HCT116 (cell line): ENCODE data around the gene TNFAIP3. TPM values are rescaled to one million over a fixed set of nuclear protein-coding genes. Genes with fewer than 3 reads are reported as not detected.

Experiments
- ATAC-seq: fragments of 200-7000 bp; cut with Tn5 transposase; 2 replicates; pipeline ENCODE4 v1.9.1; 2020; ENCODE audit warnings: mild to moderate bottlenecking, moderate library complexity
- BruUV-seq: library from RNA; stranded (reverse); fragments of 400-500 nt; replicated peaks from 2 replicates; lab custom pipeline; 2021; lab: Mats Ljungman, UMichigan
- CTCF ChIA-PET: fragments of 300-600 bp; sonication (Branson Sonifier 250); formaldehyde crosslinking; loops from one replicate; lab custom pipeline; 2021; ENCODE audit warnings: antibody characterized with exemption; lab: Charles Lee
- POLR2A ChIA-PET: fragments of 300-600, 350-600 bp; sonication (Branson Sonifier 250); formaldehyde crosslinking; loops from one replicate; lab custom pipeline; 2021; ENCODE audit warnings: antibody characterized with exemption; lab: Charles Lee
- RAD21 ChIA-PET, 2 experiments: fragments of 300-600 bp; sonication (Branson Sonifier 250); formaldehyde crosslinking; loops; one replicate each; lab custom pipeline; 2023; ENCODE audit warnings: low total read pairs in 2 of 2; ENCODE audit not compliant: uncharacterized antibody in 2 of 2, unreplicated experiment in 2 of 2, low non-redundant PET in 1 of 2; lab: Charles Lee
- DNase-seq: peaks from one replicate; pipeline ENCODE4 v3.0.0-alpha.2; 2010; ENCODE audit warnings: low read depth, low spot score
- H2AFZ ChIP-seq: fragments of 200-600 bp; shearing (Covaris generic), sonication (generic); 2 replicates; pipeline ENCODE4 v1.6.1; 2017; ENCODE audit warnings: low read depth, mixed run types, mixed read lengths, antibody characterized with exemption, low read length; ENCODE audit not compliant: poor library complexity, severe bottlenecking
- H3K27ac ChIP-seq: 2 replicates; pipeline ENCODE4 v1.5.1; 2012; ENCODE audit warnings: low read depth, low read length
- H3K27me3 ChIP-seq: fragments of 200-600 bp; sonication (generic); 2 replicates; pipeline ENCODE4 v1.6.1; 2016; ENCODE audit warnings: mixed run types, low read length, mixed read lengths; ENCODE audit not compliant: insufficient read depth
- H3K36me3 ChIP-seq, 2 experiments: fragments of 200-500 bp in 1 of 2; fragments of 200-600 bp in 1 of 2; sonication (Bioruptor generic) in 1 of 2; sonication (generic) in 1 of 2; 2 replicates each; pipeline versions ENCODE4 v1.5.1 to v1.6.1; 2014 to 2016; ENCODE audit warnings: low read length in 2 of 2, inconsistent platforms in 1 of 2, mixed read lengths in 1 of 2, mixed run types in 1 of 2; ENCODE audit not compliant: insufficient read depth in 2 of 2, control insufficient read depth in 1 of 2
- H3K4me1 ChIP-seq, 2 experiments: fragments of 200-600 bp in 1 of 2; sonication (generic) in 1 of 2; 2 replicates each; pipeline versions ENCODE4 v1.5.1 to v1.6.1; 2012 to 2017; ENCODE audit warnings: low read length in 2 of 2, inconsistent platforms in 1 of 2, mild to moderate bottlenecking in 1 of 2, mixed read lengths in 1 of 2, mixed run types in 1 of 2, moderate library complexity in 1 of 2; ENCODE audit not compliant: insufficient read depth in 2 of 2, control insufficient read depth in 1 of 2
- H3K4me2 ChIP-seq: fragments of 200-600 bp; sonication (generic); 2 replicates; pipeline ENCODE4 v1.6.1; 2017; ENCODE audit warnings: mixed run types, low read length, mixed read lengths
- H3K4me3 ChIP-seq, 2 experiments: fragments of 200-600 bp in 1 of 2; sonication (generic) in 1 of 2; replicated peaks in 1 of 2; 2 replicates each; pipeline ENCODE4 v1.5.1; 2011 to 2016; ENCODE audit warnings: low read length in 2 of 2, control low read depth in 1 of 2, low read depth in 1 of 2, mild to moderate bottlenecking in 1 of 2, mixed read lengths in 1 of 2, mixed run types in 1 of 2
- H3K79me2 ChIP-seq: fragments of 200-600 bp; sonication (generic); 2 replicates; pipeline ENCODE4 v1.6.1; 2017; ENCODE audit warnings: mild to moderate bottlenecking, mixed run types, low read length, moderate library complexity, mixed read lengths; ENCODE audit not compliant: insufficient read depth
- H3K9ac ChIP-seq: fragments of 200-600 bp; sonication (generic); 2 replicates; pipeline ENCODE4 v1.6.1; 2016; ENCODE audit warnings: low read length, mixed read lengths
- H3K9me2 ChIP-seq: fragments of 200-600 bp; sonication (generic), shearing (Covaris generic); 2 replicates; pipeline ENCODE4 v1.6.1; 2017; ENCODE audit warnings: mixed run types, mild to moderate bottlenecking, moderate library complexity; ENCODE audit not compliant: insufficient read depth
- H3K9me3 ChIP-seq, 2 experiments: fragments of 200-500 bp in 1 of 2; fragments of 200-600 bp in 1 of 2; sonication (Bioruptor generic) in 1 of 2; sonication (generic) in 1 of 2; 2 replicates each; pipeline ENCODE4 v1.6.1; 2014 to 2017; ENCODE audit warnings: low read length in 2 of 2, mixed read lengths in 2 of 2, inconsistent platforms in 1 of 2, low read depth in 1 of 2, mild to moderate bottlenecking in 1 of 2, mixed run types in 1 of 2, moderate library complexity in 1 of 2; ENCODE audit not compliant: control insufficient read depth in 1 of 2, insufficient read depth in 1 of 2
- H4K20me1 ChIP-seq: fragments of 200-600 bp; sonication (generic), shearing (Covaris generic); 2 replicates; pipeline ENCODE4 v1.6.1; 2017; ENCODE audit warnings: mixed run types, mild to moderate bottlenecking, moderate library complexity; ENCODE audit not compliant: insufficient read depth
- CBX3 ChIP-seq: IDR thresholded peaks from 2 replicates; pipeline ENCODE4 v1.6.1; 2012; ENCODE audit warnings: low read depth
- ELF1 ChIP-seq: IDR thresholded peaks from 2 replicates; pipeline ENCODE4 v1.6.1; 2012; ENCODE audit warnings: low read depth, borderline replicate concordance
- REST ChIP-seq: IDR thresholded peaks from 2 replicates; pipeline ENCODE4 v1.6.1; 2012; ENCODE audit warnings: low read depth
- intact Hi-C: fragments of 100-400 bp; cut with micrococcal nuclease; formaldehyde crosslinking; loops from 2 replicates; pipeline ENCODE4 v1.10.0; 2022
- total RNA-seq: library from RNA; stranded (reverse); gene quantifications from one replicate; pipeline ENCODE4 v1.2.1, GENCODE V29; 2021; ENCODE audit not compliant: unreplicated experiment
- TF ChIP-seq, protein P1 (sequence below), 3 experiments: fragments of 200-600 bp in 1 of 3; sonication (generic) in 1 of 3; IDR thresholded peaks in 2 of 3; conservative IDR thresholded peaks in 1 of 3; 2 replicates each; pipeline ENCODE4 v1.5.1; 2012 to 2017; ENCODE audit warnings: low read depth in 2 of 3, low read length in 2 of 3, antibody characterized with exemption in 1 of 3, borderline replicate concordance in 1 of 3, control low read depth in 1 of 3, mild to moderate bottlenecking in 1 of 3, mixed read lengths in 1 of 3, mixed run types in 1 of 3, moderate library complexity in 1 of 3; ENCODE audit not compliant: insufficient read depth in 1 of 3

Gene TNFAIP3
- total RNA-seq, 1 experiment from 2014 or later: 4.4 TPM

DNA sequence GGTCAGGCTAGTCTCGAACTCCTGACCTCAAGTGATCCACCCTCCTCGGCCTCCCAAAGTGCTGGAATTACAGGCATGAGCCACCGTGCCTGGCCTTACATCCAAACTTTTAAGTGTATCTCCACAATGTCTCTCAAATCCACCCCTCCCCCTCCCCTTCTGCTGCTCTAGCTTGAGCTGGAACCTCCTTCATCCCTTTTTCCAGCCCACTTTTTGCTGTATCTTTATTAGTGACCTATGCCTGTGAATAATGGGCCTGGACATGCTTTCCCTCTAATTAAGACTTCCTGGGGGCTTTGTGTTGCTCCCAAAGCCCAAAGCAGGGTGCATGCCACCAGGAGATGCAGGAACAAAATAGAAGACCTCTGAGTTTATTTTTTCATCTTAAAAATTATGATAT is 26.1 kb downstream of the TNFAIP3 start:
- H2AFZ ChIP-seq: no peak overlapping the region
- H4K20me1 ChIP-seq: no peaks in the 10 kb centered on the region
- no peaks in the 10 kb centered on the region for H3K36me3 ChIP-seq
- BruUV-seq: no TSS peak
- H3K4me2 ChIP-seq: no peak overlapping the region
- ChIA-PET RAD21 (no interaction called here), POLR2A (no interaction called here), CTCF (no interaction called here)
- no peak overlapping the region for H3K9ac ChIP-seq
- H3K9me2 ChIP-seq: no peaks in the 10 kb centered on the region
- ATAC-seq (no peak), DNase-seq (no peak)
- no peaks in the 10 kb centered on the region for H3K27me3 ChIP-seq
- H3K4me1 ChIP-seq: peaks cover 0 to 22% of the 10 kb centered on the region in 2 experiments; a peak in 1 of 4 replicates
- no peak overlapping the region for H3K4me3 ChIP-seq
- intact Hi-C loops: no loop called here
- H3K9me3 ChIP-seq: no peaks in the 10 kb centered on the region
- no peak for TF ChIP-seq REST
- TF ChIP-seq ELF1: no peak
- TF ChIP-seq, protein P1, sequence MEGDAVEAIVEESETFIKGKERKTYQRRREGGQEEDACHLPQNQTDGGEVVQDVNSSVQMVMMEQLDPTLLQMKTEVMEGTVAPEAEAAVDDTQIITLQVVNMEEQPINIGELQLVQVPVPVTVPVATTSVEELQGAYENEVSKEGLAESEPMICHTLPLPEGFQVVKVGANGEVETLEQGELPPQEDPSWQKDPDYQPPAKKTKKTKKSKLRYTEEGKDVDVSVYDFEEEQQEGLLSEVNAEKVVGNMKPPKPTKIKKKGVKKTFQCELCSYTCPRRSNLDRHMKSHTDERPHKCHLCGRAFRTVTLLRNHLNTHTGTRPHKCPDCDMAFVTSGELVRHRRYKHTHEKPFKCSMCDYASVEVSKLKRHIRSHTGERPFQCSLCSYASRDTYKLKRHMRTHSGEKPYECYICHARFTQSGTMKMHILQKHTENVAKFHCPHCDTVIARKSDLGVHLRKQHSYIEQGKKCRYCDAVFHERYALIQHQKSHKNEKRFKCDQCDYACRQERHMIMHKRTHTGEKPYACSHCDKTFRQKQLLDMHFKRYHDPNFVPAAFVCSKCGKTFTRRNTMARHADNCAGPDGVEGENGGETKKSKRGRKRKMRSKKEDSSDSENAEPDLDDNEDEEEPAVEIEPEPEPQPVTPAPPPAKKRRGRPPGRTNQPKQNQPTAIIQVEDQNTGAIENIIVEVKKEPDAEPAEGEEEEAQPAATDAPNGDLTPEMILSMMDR (IDR thresholded peaks at IDR 0.05 in 2 of 3, conservative IDR thresholded peaks at IDR 0.05 in 1 of 3; ENCODE audit: borderline replicate concordance in 1 of 3, insufficient read depth in 1 of 3, low read depth in 2 of 3, low read length in 2 of 3): no peak
- no peak for TF ChIP-seq CBX3
- no peaks in the 10 kb centered on the region for H3K79me2 ChIP-seq
- no peak overlapping the region for H3K27ac ChIP-seq
